Ramos (cell line): ENCODE results near the gene CCL27.
"Not testable (repeated sequence)": the region's sequence is repeated elsewhere in the genome, so short reads cannot be mapped to it uniquely, and the experiment has no call there.

ENCODE experiments used
- in situ Hi-C: fragments of 300-500 bp; cut with MboI; formaldehyde crosslinking; loops from one replicate; pipeline ENCODE4 v1.14.3; 2022; ENCODE audit warnings: low sequenced_read_pairs; ENCODE audit not compliant: unreplicated experiment

CCL27 gene

GRCh38 chr9:34652602-34653000, 9.9 kb downstream of the CCL27 start:
- in situ Hi-C loops = no loop called here

GRCh38 chr9:34651876-34652601, 10.4 kb downstream of the CCL27 start, which contains the start of gene IL11RA:
Gene IL11RA, plus strand, starts transcription at chr9:34652185. Its CDS starts 3,033 bp downstream, at chr9:34655218.
- in situ Hi-C loops = no loop called here

- in situ Hi-C loops = no loop called here
Observed at GRCh38 chr9:34651321-34651720, 11.1 kb downstream of the CCL27 start.

- in situ Hi-C loops = no loop called here
Observed at GRCh38 chr9:34650816-34651215, 11.6 kb downstream of the CCL27 start.

GRCh38 chr9:34648673-34649072, 13.8 kb downstream of the CCL27 start:
- in situ Hi-C loops = no loop called here

- in situ Hi-C loops = no loop called here
Observed at GRCh38 chr9:34647651-34648050, 14.8 kb downstream of the CCL27 start.

- in situ Hi-C loops = no loop called here
Observed at GRCh38 chr9:34647084-34647403, 15.4 kb downstream of the CCL27 start.

GRCh38 chr9:34646211-34647083, 16.0 kb downstream of the CCL27 start, which contains the start of gene GALT:
Gene GALT, plus strand, starts transcription at chr9:34646675. Its CDS starts 30 bp downstream, at chr9:34646705.
- in situ Hi-C loops = no loop called here

GRCh38 chr9:34644766-34645314, 17.6 kb downstream of the CCL27 start:
- in situ Hi-C loops = no loop called here

- in situ Hi-C loops = no loop called here
Observed at GRCh38 chr9:34642679-34643078, 19.8 kb downstream of the CCL27 start.

GRCh38 chr9:34639322-34639721, 23.1 kb downstream of the CCL27 start:
- in situ Hi-C loops = not testable (repeated sequence)

GRCh38 chr9:34638138-34638445, 24.4 kb downstream of the CCL27 start:
- in situ Hi-C loops = no loop called here

- in situ Hi-C loops = no loop called here
Observed at GRCh38 chr9:34637356-34638137, 24.9 kb downstream of the CCL27 start, which contains the start of gene SIGMAR1. Gene SIGMAR1, minus strand, starts transcription at chr9:34637787. Its CDS starts 90 bp downstream, at chr9:34637697.

GRCh38 chr9:34636791-34637355, 25.6 kb downstream of the CCL27 start:
- in situ Hi-C loops = no loop called here

GRCh38 chr9:34635556-34635955, 26.9 kb downstream of the CCL27 start:
- in situ Hi-C loops = no loop called here

GRCh38 chr9:34634551-34635248, 27.8 kb downstream of the CCL27 start:
- in situ Hi-C loops = no loop called here

- in situ Hi-C loops = no loop called here
Observed at GRCh38 chr9:34633851-34634550, 28.5 kb downstream of the CCL27 start.

GRCh38 chr9:34633166-34633565, 29.3 kb downstream of the CCL27 start:
- in situ Hi-C loops = no loop called here
